Activated CD8-positive, alpha-beta memory T cell treated with anti-CD3 and anti-CD28 coated beads, Interleukin-2, amount 50 U/mL, for 1 hour (primary cell): Measurements from ENCODE around the gene CYP27C1.
"Not testable (repeated sequence)": the region's sequence is repeated elsewhere in the genome, so short reads cannot be mapped to it uniquely, and the experiment has no call there.

ENCODE experiments used
- DNase-seq: peaks from one replicate; pipeline ENCODE4 v3.0.0-alpha.2; 2020; ENCODE audit errors: extremely low read depth

The CYP27C1 gene

DNA sequence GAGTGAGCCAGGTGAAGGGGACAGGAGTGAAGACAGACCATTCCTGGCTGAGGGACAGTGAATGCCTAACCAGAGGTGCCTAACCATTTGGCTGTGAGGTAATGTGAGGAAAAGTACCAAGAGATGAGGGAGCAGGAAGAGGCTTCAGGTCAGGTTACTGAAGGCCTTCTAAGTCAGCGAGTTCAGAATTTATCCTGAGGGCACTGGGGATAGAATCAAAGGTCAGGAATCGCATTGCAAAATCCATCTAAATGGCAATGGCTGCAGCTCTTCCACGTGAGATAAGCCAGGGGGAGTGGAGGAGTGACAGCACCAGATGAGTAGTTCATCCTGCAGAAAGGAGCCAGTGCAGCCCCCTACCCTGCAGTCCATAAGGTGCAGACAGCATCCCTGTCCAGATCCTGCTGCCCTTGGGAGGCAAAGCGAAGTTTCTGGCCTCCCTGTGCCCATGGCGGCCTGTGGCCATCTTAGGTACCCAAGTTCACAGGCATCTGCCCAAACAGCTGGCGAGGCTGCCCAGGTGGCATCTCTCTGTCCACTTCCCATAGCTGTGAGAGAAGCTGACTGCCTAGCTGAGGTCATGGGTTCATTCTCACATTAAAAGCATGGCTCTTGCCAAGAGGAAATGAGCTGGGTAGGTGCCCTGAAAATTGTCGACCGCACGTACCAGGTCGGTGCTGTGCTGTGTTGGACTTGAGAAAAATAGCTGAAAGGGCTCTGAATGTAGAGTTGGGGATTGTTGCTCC, 49.5 kb downstream of the CYP27C1 start:
- DNase-seq = no peak

DNA sequence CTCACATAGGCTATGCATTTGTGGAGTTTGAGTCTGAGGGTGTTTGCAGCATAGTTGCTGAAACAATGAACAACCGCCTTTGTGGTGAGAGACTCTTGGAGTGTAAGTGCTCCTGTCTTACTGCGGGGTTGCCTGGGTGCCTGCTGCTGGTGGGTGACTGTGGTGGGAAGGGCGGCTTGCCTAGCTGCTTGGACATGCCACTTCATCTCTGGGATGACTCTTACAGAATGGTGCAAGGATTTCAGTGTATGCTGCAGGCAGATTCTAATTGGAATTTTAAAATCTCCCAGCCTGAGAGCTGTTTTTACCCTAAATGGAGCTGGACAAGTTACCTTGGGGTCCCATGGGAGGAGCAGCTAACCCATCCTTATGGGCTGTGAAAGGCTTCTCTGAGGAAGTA, 50.1 kb downstream of the CYP27C1 start:
- DNase-seq = no peak

DNA sequence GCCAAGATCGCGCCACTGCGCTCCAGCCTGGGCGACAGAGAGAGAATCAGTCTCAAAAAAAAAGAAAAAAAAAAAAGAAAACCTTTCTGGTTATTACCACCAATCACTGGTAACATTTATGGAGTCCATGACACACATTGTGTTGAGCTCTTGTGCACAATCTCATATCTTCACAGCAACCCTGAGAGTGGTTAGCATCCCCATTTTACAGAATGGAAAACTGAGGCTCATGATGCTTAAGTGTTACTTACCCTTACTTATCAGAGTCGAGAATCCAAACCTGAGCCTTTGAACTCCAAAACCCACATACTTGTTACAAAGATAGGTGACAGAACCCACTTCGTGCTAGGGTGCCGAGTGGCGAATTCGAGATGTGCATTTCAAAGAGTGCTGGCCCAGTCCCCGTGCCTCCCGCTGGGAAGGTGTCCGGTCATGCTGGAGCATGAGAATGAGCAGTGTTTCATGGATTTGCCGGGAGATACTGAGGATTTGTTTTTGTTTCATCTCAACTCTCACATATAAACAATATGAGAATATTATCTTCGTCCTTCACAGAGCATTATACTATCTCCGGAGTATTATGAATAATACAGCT, 50.9 kb downstream of the CYP27C1 start:
- no peak for DNase-seq

DNA sequence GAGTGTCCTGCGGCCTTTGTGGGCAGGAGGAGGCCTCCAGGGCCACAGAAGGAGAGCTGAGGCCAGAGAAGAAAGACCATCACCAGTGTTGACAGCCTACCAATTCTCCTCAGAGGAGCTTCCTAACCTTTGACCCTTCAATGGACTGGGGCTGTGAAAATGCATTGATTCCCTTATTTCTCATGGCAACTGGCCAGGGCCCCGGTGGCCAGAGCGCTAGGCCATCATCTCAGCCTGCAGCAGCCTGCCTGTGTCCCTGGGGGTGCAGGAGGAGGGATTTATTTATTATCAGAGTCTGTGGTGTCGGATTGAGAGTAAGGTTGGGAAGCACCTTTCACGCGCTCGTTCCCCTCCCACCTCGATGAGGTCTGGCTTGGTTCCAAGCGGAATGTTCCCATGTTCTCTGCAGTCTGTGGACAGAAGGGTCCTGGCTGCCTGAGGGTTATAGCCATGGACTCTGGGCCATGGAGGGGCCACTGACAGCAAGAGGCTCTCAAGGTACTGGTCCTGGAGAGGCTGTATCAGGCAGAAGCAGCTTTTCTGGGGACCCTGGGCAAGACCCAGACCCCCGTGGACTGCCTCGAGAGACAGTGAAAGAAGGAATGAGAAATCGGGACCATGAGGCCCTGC, 53.8 kb downstream of the CYP27C1 start:
- DNase-seq = no peak

DNA sequence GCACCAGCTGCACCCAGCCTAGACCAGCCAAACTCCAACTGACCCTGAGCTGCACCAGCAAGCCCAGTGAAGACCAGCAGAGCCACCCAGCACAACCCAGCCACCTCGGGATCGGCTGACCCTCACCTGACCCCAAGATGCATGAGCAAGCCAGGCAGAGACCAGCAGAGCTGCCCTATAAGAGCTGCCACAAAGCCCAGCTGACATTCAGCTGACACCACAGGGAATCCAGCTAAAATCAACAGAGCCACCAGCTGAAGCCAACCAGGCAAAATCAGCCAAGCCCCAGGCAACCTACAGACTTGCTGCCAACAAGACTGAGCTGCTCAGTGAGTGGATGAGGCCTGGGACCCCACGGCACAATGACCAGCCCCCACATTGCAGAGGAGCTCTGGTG, 54.6 kb downstream of the CYP27C1 start:
- no peak for DNase-seq

GRCh38 chr2:127164761-127165538, 55.1 kb downstream of the CYP27C1 start:
- no peak for DNase-seq

DNA sequence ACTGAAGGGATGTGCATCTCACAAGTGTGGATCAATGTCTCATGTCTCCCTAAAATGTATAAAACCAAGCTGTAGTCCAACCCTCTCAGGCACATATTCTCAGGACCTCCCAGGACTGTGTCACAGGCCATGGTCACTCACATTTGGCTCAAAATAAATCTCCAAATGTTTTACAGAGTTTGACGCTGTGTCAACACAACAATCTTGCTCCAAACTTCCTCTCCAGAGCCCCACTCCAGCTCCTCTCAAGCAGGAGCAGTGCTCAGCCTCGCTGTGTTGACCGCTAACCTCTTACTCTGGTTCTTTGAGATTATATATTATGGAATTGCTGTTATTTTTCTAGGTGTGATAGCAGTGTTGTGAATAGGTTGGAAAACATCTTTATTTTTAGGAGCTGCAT, 56.2 kb downstream of the CYP27C1 start:
- DNase-seq = no peak

GRCh38 chr2:127163090-127163406, 57.1 kb downstream of the CYP27C1 start:
- not testable (repeated sequence) for DNase-seq

GRCh38 chr2:127162261-127163089, 57.6 kb downstream of the CYP27C1 start:
- no peak for DNase-seq

- DNase-seq = no peak
Measured at GRCh38 chr2:127161176-127162136, 58.6 kb downstream of the CYP27C1 start.

- no peak for DNase-seq
Measured at GRCh38 chr2:127160676-127161075, 59.4 kb downstream of the CYP27C1 start.

- DNase-seq = no peak
Measured at GRCh38 chr2:127159543-127159942, 60.6 kb downstream of the CYP27C1 start.

- no peak for DNase-seq
Measured at GRCh38 chr2:127158614-127159290, 61.3 kb downstream of the CYP27C1 start.

DNA sequence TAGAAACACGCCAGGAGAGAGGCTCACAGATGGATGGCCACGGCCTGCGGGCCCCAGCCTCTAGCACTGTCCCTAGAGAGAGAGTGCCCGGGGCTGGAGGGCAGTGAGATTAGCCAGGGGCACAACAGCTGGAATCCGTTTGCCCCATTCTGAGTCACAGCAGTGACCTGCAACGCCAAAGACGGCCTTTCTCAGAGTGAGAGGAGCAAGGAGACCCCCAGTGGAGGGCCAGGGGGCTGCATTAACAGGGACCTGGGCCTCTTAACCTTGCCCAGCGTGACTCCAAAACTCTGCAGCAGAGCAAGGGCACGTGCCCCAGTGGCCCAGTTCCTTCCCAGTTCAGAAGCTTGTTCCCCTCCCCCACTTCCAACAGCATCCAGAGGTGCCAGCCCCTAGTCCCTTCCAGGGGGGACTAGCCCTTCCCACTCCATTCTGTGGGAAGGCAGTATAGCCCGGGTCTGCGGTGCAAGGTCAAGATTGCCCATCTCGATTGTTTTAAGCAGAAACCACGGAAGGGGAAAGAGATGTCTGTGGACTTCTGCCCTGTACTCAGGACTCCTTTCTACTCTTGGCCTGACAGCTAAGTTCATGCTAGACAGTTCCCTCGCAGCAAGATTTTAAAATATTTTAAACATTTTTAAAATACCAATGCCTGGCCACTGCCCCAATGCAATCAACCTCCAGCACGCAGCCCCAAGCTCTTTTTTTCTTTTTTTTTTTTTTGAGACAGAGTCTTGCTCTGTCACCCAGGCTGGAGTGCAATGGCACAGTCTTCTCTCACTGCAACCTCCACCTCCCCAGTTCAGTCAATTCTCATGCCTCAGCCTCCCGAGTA, 62.2 kb downstream of the CYP27C1 start:
- no peak for DNase-seq

GRCh38 chr2:127157114-127157513, 63.0 kb downstream of the CYP27C1 start:
- no peak for DNase-seq

GRCh38 chr2:127155947-127156346, 64.2 kb downstream of the CYP27C1 start:
- DNase-seq = no peak

DNA sequence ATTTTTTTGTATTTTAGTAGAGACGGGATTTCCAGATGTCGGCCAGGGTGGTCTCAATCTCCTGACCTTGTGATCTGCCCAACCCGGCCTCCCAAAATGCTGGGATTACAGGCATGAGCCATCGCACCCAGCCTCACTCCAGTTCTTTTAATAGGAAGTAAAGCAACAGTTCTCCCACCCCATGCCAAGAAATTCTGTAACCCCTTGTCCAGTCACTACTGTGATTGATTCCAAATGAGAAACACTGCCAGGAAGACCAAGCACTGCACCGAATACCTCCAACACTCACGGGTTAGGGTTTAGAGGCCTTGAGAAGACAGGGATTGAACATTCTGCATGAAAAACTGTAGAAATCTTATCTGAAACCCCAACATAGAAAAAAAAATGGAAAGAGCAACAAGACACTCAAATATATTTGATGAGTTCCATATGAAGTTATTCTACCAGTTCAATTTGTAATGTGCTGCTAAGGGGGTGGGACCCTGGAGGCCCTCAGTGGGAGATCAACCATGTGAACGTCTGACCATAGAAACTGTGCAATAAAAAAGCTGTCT, 65.0 kb downstream of the CYP27C1 start:
- no peak for DNase-seq

GRCh38 chr2:127154396-127154795, 65.7 kb downstream of the CYP27C1 start:
- DNase-seq = no peak

DNA sequence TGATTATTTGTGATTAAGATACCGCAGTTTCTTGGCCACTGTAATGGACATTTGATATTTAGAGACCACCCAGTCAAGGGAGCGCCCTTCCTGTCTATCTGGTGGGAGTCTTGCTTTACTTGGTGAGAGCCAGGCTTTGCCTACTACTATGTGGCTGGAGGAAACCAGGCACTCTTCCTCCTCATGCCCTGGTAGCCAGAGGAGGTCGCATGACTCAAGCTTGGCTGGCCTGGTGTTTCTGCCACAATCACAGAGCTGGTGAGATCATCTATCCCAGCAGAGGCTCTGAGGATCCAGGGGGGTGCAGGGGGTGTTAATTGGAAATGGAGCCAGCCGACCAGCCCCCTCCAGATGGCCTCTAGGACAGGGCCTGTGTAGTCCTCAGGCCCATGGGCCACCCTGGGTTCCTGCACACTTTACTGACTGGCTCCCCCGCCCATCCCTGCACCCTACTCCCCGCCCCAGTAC, 66.4 kb downstream of the CYP27C1 start:
- DNase-seq = no peak
